MM.1S (cell line): Measurements from ENCODE around the gene COL27A1.

Experiments
- DNase-seq: peaks from one replicate; pipeline ENCODE4 v3.0.0-alpha.2; 2015
- H2AFZ ChIP-seq: fragments of 300-600 bp; sonication (generic); 2 replicates; pipeline ENCODE4 v1.6.0; 2016; ENCODE audit warnings: antibody characterized with exemption, low read length
- H3F3A ChIP-seq: fragments of 300-600 bp; sonication (generic); 2 replicates; pipeline ENCODE4 v1.6.1; 2016; ENCODE audit warnings: mild to moderate bottlenecking, antibody characterized with exemption, low read length, moderate library complexity, mixed read lengths; ENCODE audit not compliant: insufficient read depth
- H3K27ac ChIP-seq: fragments of 300-600 bp; sonication (generic); 2 replicates; pipeline ENCODE4 v1.5.1; 2016; ENCODE audit warnings: mild to moderate bottlenecking, low read length
- H3K27me3 ChIP-seq: fragments of 300-600 bp; sonication (generic); replicated peaks from 2 replicates; pipeline ENCODE4 v1.6.0; 2016; ENCODE audit warnings: low read length; ENCODE audit not compliant: insufficient read depth
- H3K36me3 ChIP-seq: fragments of 300-600 bp; sonication (generic); replicated peaks from 2 replicates; pipeline ENCODE4 v1.6.1; 2016; ENCODE audit warnings: mild to moderate bottlenecking, low read length, mixed read lengths; ENCODE audit not compliant: insufficient read depth
- H3K4me1 ChIP-seq: fragments of 300-600 bp; sonication (generic); 2 replicates; pipeline ENCODE4 v1.6.1; 2016; ENCODE audit warnings: low read length, mixed read lengths
- H3K4me2 ChIP-seq: fragments of 300-600 bp; sonication (generic); 2 replicates; pipeline ENCODE4 v1.6.0; 2016; ENCODE audit warnings: low read depth, low read length
- H3K4me3 ChIP-seq: fragments of 300-600 bp; sonication (generic); 2 replicates; pipeline ENCODE4 v1.5.1; 2016; ENCODE audit warnings: low read length, mixed read lengths
- H3K79me2 ChIP-seq: fragments of 300-600 bp; sonication (generic); 2 replicates; pipeline ENCODE4 v1.6.1; 2016; ENCODE audit warnings: mixed run types, low read length, mixed read lengths
- H3K9ac ChIP-seq: fragments of 300-600 bp; sonication (generic); 2 replicates; pipeline ENCODE4 v1.6.1; 2016; ENCODE audit warnings: low read length, mixed read lengths
- H3K9me2 ChIP-seq: fragments of 300-600 bp; sonication (generic); replicated peaks from 2 replicates; pipeline ENCODE4 v1.6.1; 2016; ENCODE audit warnings: mild to moderate bottlenecking, low read length, mixed read lengths; ENCODE audit not compliant: insufficient read depth
- H3K9me3 ChIP-seq: fragments of 300-600 bp; sonication (generic); replicated peaks from 2 replicates; pipeline ENCODE4 v1.6.1; 2016; ENCODE audit warnings: mild to moderate bottlenecking, low read length, mixed read lengths; ENCODE audit not compliant: insufficient read depth
- H4K20me1 ChIP-seq: fragments of 300-600 bp; sonication (generic); 2 replicates; pipeline ENCODE4 v1.6.1; 2016; ENCODE audit warnings: mild to moderate bottlenecking, low read length, moderate library complexity, mixed read lengths; ENCODE audit not compliant: insufficient read depth
- CTCF ChIP-seq: fragments of 300-600 bp; sonication (generic); IDR thresholded peaks from 2 replicates; pipeline ENCODE4 v1.5.1; 2016; ENCODE audit warnings: antibody characterized with exemption, low read length, mixed read lengths
- EZH2 ChIP-seq: fragments of 300-600 bp; sonication (generic); optimal IDR thresholded peaks from 2 replicates; pipeline ENCODE3; 2017; ENCODE audit warnings: low read depth, mild to moderate bottlenecking, antibody characterized with exemption, low read length, mixed read lengths
- EZH2phosphoT487 ChIP-seq: fragments of 300-600 bp; sonication (generic); IDR thresholded peaks from 2 replicates; pipeline ENCODE4 v1.6.1; 2018; ENCODE audit warnings: antibody characterized with exemption, low read length

COL27A1 gene

DNA sequence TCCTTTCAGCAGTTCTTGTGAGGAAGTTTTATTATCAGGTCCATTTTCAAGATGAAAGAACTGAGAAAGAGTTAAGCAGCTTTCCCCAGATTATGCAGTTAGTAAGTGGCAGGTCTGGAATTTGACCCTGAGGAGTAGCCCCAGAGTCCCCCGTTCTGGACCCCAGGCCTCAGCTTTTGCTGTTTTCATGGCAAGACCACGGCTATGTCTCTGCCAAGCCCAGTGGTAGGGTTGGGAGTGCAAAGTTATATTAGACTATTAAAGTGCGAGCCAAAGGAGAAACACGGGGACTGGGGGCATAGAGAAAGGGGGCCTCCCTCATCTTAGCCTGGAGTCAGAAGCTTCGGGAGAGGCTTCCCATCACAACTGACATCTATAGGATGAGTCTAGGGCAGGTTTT, 148.2 kb downstream of the COL27A1 start:
- no peaks in the 10 kb centered on the region for H3K9me2 ChIP-seq
- no peak overlapping the region for H2AFZ ChIP-seq
- no peak overlapping the region for H3K9ac ChIP-seq
- H3K4me3 ChIP-seq, result no peak overlapping the region
- no peak for DNase-seq
- no peaks in the 10 kb centered on the region for H3K4me1 ChIP-seq
- no peaks in the 10 kb centered on the region for H3K36me3 ChIP-seq
- no peaks in the 10 kb centered on the region for H3F3A ChIP-seq
- no peak for TF ChIP-seq CTCF
- no peaks in the 10 kb centered on the region for H4K20me1 ChIP-seq
- H3K9me3 ChIP-seq, result no peaks in the 10 kb centered on the region
- no peak overlapping the region for H3K4me2 ChIP-seq
- no peaks in the 10 kb centered on the region for H3K27me3 ChIP-seq
- no peak overlapping the region for H3K27ac ChIP-seq
- H3K79me2 ChIP-seq, result no peaks in the 10 kb centered on the region

GRCh38 chr9:114303977-114304376, 148.6 kb downstream of the COL27A1 start:
- no peak overlapping the region for H3K9ac ChIP-seq
- no peak overlapping the region for H3K4me2 ChIP-seq

DNA sequence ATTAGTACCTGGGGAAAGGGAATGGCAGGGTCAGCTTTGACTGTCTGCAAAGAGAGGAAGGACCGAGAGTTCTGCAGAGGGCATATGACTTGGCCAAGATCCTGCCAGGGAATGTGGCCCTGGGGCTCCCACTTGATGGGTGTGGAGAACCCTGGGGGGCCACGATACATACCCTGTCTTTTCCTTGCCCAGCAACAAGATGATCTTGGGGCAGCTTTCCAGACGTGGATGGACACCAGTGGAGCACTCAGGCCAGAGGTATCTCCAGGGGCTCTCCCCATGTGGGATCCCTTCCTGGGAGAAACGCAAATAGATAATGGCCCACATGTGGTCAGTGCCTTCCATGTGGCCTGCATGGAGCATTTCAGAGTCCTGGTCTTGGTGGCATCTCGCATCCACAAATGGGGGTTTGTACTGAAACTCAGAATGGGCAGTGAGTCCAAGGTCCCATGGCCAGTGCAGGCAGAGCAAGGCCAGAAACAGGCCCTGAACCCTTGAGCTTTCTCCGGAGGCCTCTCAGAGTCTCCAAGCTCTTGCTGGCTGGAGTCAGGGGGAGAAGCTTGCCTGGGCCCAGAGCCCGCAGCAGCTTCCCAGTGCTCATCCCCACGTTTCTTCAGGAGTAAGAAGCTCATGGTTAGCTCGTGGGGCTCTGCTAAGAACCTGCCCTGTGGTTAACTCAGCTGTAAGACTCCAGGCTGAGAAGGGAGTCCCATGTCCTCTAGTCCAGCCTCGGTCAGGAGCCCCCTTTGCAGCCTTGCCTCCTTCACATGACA, 149.3 kb downstream of the COL27A1 start:
- Histone ChIP-seq H3K79me2 (no peaks in the 10 kb centered on the region), H3K36me3 (no peaks in the 10 kb centered on the region), H3K9ac (no peak overlapping the region), H3K9me2 (no peaks in the 10 kb centered on the region), H3K4me3 (no peak overlapping the region), H3K9me3 (no peaks in the 10 kb centered on the region), H2AFZ (no peak overlapping the region), H3K27ac (no peak overlapping the region), H3K27me3 (no peaks in the 10 kb centered on the region), H3K4me2 (no peak overlapping the region), H3F3A (no peaks in the 10 kb centered on the region), H3K4me1 (no peaks in the 10 kb centered on the region), H4K20me1 (no peaks in the 10 kb centered on the region)
- DNase-seq, result no peak
- TF ChIP-seq EZH2 (no peak), EZH2phosphoT487 (no peak), CTCF (no peak)

More at GRCh38 chr9:114303977-114304376, 148.6 kb downstream of the COL27A1 start:
- Histone ChIP-seq H3K9me2 (no peaks in the 10 kb centered on the region), H3K9me3 (no peaks in the 10 kb centered on the region), H3K4me1 (no peaks in the 10 kb centered on the region), H3F3A (no peaks in the 10 kb centered on the region), H3K27ac (no peak overlapping the region), H3K27me3 (no peaks in the 10 kb centered on the region), H3K79me2 (no peaks in the 10 kb centered on the region), H4K20me1 (no peaks in the 10 kb centered on the region), H3K4me3 (no peak overlapping the region), H2AFZ (no peak overlapping the region), H3K36me3 (no peaks in the 10 kb centered on the region)
- TF ChIP-seq EZH2phosphoT487, result no peak
- no peak for TF ChIP-seq EZH2
- no peak for TF ChIP-seq CTCF
- DNase-seq, result no peak
